ENCODE measurements around the gene LRRC8C.

The LRRC8C gene

GRCh38 chr1:89688607-89689006, 55.7 kb downstream of the LRRC8C start:
- in situ Hi-C loops (cut with HindIII; ENCODE audit: low sequenced_read_pairs), result no loop called here
- no peak for TF ChIP-seq CTCF (IDR thresholded peaks at IDR 0.05; ENCODE audit: low read depth, low read length)
- no peak for DNase-seq (ENCODE audit: low read depth, low spot score)
- no peak overlapping the region for H3K4me3 ChIP-seq (ENCODE audit: low read depth, low read length)

GRCh38 chr1:89689234-89689633, 56.3 kb downstream of the LRRC8C start:
- H3K4me3 ChIP-seq (ENCODE audit: low read depth, low read length), result no peak overlapping the region
- no peak for TF ChIP-seq CTCF (IDR thresholded peaks at IDR 0.05; ENCODE audit: low read depth, low read length)
- DNase-seq (ENCODE audit: low read depth, low spot score), result no peak
- in situ Hi-C loops (cut with HindIII; ENCODE audit: low sequenced_read_pairs), result no loop called here

GRCh38 chr1:89690595-89690994, 57.7 kb downstream of the LRRC8C start:
- DNase-seq (ENCODE audit: low read depth, low spot score), result no peak
- H3K4me3 ChIP-seq (ENCODE audit: low read depth, low read length), result no peak overlapping the region
- TF ChIP-seq CTCF (IDR thresholded peaks at IDR 0.05; ENCODE audit: low read depth, low read length), result no peak
- in situ Hi-C loops (cut with HindIII; ENCODE audit: low sequenced_read_pairs), result no loop called here

GRCh38 chr1:89692601-89693521, 59.9 kb downstream of the LRRC8C start:
- no peak for TF ChIP-seq CTCF (IDR thresholded peaks at IDR 0.05; ENCODE audit: low read depth, low read length)
- H3K4me3 ChIP-seq (ENCODE audit: low read depth, low read length), result no peak overlapping the region
- DNase-seq (ENCODE audit: low read depth, low spot score), result no peak
- in situ Hi-C loops (cut with HindIII; ENCODE audit: low sequenced_read_pairs), result no loop called here

GRCh38 chr1:89695847-89696246, 62.9 kb downstream of the LRRC8C start:
- no peak for DNase-seq (ENCODE audit: low read depth, low spot score)
- TF ChIP-seq CTCF (IDR thresholded peaks at IDR 0.05; ENCODE audit: low read depth, low read length), result no peak
- H3K4me3 ChIP-seq (ENCODE audit: low read depth, low read length), result no peak overlapping the region
- in situ Hi-C loops (cut with HindIII; ENCODE audit: low sequenced_read_pairs), result no loop called here

GRCh38 chr1:89697383-89697782, 64.5 kb downstream of the LRRC8C start:
- no peak for DNase-seq (ENCODE audit: low read depth, low spot score)
- in situ Hi-C loops (cut with HindIII; ENCODE audit: low sequenced_read_pairs), result no loop called here
- H3K4me3 ChIP-seq (ENCODE audit: low read depth, low read length), result no peak overlapping the region
- TF ChIP-seq CTCF (IDR thresholded peaks at IDR 0.05; ENCODE audit: low read depth, low read length), result no peak
